GM12865 (cell line): ENCODE data around the gene SURF4.
"Not testable (repeated sequence)": the region's sequence is repeated elsewhere in the genome, so short reads cannot be mapped to it uniquely, and the experiment has no call there.

Experiments
- DNase-seq: peaks from one replicate; pipeline ENCODE4 v3.0.0; 2010; ENCODE audit warnings: low read depth
- H3K4me3 ChIP-seq: 2 replicates; pipeline ENCODE4 v1.5.1; 2011; ENCODE audit warnings: mild to moderate bottlenecking, low read depth, low read length, control low read depth
- CTCF ChIP-seq: IDR thresholded peaks from 2 replicates; pipeline ENCODE4 v1.5.1; 2011; ENCODE audit warnings: low read length, control low read depth, low read depth, inconsistent platforms; ENCODE audit not compliant: insufficient read depth; ENCODE audit errors: missing control alignments

The SURF4 gene

GRCh38 chr9:133379153-133380086, 3.6 kb upstream of the SURF4 start:
- TF ChIP-seq CTCF: no peak
- H3K4me3 ChIP-seq: no peak overlapping the region
- DNase-seq: no peak

GRCh38 chr9:133378408-133378962, 2.6 kb upstream of the SURF4 start:
- H3K4me3 ChIP-seq: no peak overlapping the region
- no peak for TF ChIP-seq CTCF
- no peak for DNase-seq

DNA sequence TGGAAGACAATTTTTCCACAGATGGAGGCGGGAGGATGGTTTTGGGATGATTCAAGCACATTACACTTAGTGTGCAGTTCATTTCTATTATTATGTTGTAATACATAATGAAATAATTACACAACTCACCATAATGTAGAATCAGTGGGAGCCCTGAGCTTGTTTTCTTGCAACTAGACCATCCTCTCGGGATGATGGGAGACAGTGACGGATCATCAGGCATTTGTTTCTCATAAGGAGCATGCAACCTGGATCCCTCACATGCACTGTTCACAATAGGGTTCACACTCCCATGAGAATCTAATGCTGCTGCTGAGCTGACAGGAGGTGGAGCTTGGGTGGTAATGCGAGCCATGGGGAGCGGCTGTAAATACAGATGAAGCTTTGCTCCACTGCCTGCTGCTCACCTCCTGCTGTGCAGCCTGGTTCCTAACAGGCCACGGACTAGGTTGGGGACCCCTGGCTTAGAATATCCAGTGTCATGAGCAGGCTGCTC, 1.9 kb upstream of the SURF4 start:
- no peak overlapping the region for H3K4me3 ChIP-seq
- DNase-seq: no peak
- no peak for TF ChIP-seq CTCF

DNA sequence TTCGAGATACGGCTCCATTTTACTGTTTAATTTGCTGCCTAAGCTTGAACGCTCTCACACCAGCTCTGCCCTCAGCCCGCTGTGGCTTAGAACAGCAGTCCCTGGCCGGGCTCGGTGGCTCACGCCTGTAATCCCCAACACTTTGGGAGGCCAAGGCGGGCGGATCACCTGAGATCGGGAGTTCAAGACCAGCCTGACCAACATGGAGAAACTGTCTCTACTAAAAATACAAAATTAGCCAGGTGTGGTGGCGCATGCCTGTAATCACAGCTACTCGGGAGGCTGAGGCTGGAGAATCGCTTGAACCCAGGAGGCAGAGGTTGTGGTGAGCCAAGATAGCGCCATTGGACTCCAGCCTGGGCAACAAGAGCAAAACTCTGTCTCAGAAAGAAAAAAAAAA, 1.4 kb upstream of the SURF4 start:
- not testable (repeated sequence) for DNase-seq, H3K4me3 ChIP-seq

- no peak for TF ChIP-seq CTCF
- peak overlapping the region; percentile 77 for H3K4me3 ChIP-seq
- peak; percentile 41 for DNase-seq
Measured at GRCh38 chr9:133375116-133375723, 640 bp downstream of the SURF4 start.

- DNase-seq: no peak
- no peak for TF ChIP-seq CTCF
- peak overlapping the region; percentile 77 for H3K4me3 ChIP-seq
Measured at GRCh38 chr9:133374612-133375115, 1.2 kb downstream of the SURF4 start.

GRCh38 chr9:133372144-133372543, 3.7 kb downstream of the SURF4 start:
- no peak overlapping the region for H3K4me3 ChIP-seq
- no peak for TF ChIP-seq CTCF
- no peak for DNase-seq
